PC-9 (cell line): ENCODE measurements around the gene OTOP2.

Experiments used
- EZH2 ChIP-seq: fragments of 200-600 bp; sonication (generic); IDR thresholded peaks from 2 replicates; pipeline ENCODE4 v1.8.0; 2017; ENCODE audit warnings: antibody characterized with exemption, low read depth
- TF ChIP-seq, protein P1 (sequence below): fragments of 200-600 bp; sonication (generic); conservative IDR thresholded peaks from 2 replicates; pipeline ENCODE4 v1.6.1; 2017; ENCODE audit warnings: mixed run types, antibody characterized with exemption, mild to moderate bottlenecking, moderate library complexity

DNA sequence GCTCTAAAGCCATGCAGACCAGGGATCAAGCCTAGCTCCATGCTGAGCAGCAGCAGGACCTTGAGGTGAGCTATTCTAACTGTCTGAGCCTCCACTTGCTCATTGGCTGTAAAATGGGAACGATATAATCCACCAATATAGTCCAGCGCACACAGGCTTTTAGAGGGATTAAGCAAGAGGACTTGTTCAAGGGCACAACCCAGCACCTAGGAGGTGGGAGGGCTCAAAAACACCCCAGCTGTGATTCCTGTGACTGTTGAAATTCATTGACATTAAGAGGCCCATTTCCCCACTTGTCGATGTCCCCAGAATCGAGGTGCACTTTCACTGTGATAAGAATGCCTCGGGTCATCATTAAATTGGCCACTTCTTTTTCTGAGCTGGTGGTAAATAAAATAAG lies 5.2 kb upstream of the OTOP2 start:
- TF ChIP-seq, protein P1, sequence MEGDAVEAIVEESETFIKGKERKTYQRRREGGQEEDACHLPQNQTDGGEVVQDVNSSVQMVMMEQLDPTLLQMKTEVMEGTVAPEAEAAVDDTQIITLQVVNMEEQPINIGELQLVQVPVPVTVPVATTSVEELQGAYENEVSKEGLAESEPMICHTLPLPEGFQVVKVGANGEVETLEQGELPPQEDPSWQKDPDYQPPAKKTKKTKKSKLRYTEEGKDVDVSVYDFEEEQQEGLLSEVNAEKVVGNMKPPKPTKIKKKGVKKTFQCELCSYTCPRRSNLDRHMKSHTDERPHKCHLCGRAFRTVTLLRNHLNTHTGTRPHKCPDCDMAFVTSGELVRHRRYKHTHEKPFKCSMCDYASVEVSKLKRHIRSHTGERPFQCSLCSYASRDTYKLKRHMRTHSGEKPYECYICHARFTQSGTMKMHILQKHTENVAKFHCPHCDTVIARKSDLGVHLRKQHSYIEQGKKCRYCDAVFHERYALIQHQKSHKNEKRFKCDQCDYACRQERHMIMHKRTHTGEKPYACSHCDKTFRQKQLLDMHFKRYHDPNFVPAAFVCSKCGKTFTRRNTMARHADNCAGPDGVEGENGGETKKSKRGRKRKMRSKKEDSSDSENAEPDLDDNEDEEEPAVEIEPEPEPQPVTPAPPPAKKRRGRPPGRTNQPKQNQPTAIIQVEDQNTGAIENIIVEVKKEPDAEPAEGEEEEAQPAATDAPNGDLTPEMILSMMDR, result no peak
- no peak for TF ChIP-seq EZH2
